Mesothelial cell of epicardium (in vitro differentiated cells): Measurements from ENCODE around the gene NDUFB2. TPM values are rescaled to one million over a fixed set of nuclear protein-coding genes. Genes with fewer than 3 reads are reported as not detected.
"Not testable (repeated sequence)": the region's sequence is repeated elsewhere in the genome, so short reads cannot be mapped to it uniquely, and the experiment has no call there.

Source experiments
- DNase-seq, 2 experiments: peaks; one replicate each; pipeline ENCODE4 v3.0.0; 2021; ENCODE audit warnings: low spot score in 2 of 2; ENCODE audit not compliant: unreplicated experiment in 2 of 2
- H3K27ac Mint-ChIP-seq: 2 replicates; pipeline ENCODE4 v1.8.0; 2021; ENCODE audit warnings: mixed read lengths
- H3K27me3 Mint-ChIP-seq: 2 replicates; pipeline ENCODE4 v1.8.0; 2021; ENCODE audit warnings: low read depth, mixed read lengths
- H3K36me3 Mint-ChIP-seq: 2 replicates; pipeline ENCODE4 v1.8.0; 2021; ENCODE audit warnings: mixed read lengths
- H3K4me1 Mint-ChIP-seq: 2 replicates; pipeline ENCODE4 v1.8.0; 2021; ENCODE audit warnings: mixed read lengths
- H3K4me3 Mint-ChIP-seq: 2 replicates; pipeline ENCODE4 v1.8.0; 2021; ENCODE audit warnings: mild to moderate bottlenecking, moderate library complexity, mixed read lengths
- H3K9me3 Mint-ChIP-seq: 2 replicates; pipeline ENCODE4 v1.8.0; 2021; ENCODE audit warnings: mixed read lengths
- total RNA-seq: library from RNA; stranded (reverse); gene quantifications from 3 replicates; pipeline ENCODE4 v1.2.1, GENCODE V29; 2021
- TF ChIP-seq, protein P1 (sequence below): fragments of 200-600 bp; sonication (generic); IDR thresholded peaks from one replicate; pipeline ENCODE4 v1.5.0; 2021; ENCODE audit warnings: antibody characterized with exemption; ENCODE audit not compliant: unreplicated experiment

NDUFB2 gene
- total RNA-seq, 1 donor from 2014 or later: 115 TPM

DNA sequence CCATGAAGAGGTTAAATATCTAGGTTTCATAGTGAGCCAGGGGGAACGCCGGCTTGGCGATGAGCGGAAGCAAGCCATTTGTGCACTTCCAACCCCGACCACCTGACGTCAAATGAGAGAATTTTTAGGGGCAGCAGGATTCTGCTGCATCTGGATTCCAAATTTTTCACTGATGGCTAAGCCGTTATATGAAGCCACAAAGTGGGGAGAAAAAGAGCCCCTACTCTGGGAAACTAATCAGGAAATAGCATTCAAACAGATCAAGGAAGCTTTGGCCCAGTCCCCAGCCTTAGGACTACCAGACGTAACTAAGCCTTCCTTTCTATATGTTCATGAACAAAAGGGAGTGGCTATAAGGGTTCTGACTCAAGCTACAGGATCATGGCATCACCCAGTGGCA lies 36.7 kb upstream of the NDUFB2 start:
- Mint-ChIP-seq H3K4me3 (no peak overlapping the region), H3K9me3 (no peaks in the 10 kb centered on the region), H3K27ac (no peak overlapping the region), H3K27me3 (peaks cover 7% of the 10 kb centered on the region), H3K36me3 (peaks cover 2% of the 10 kb centered on the region), H3K4me1 (peaks cover 19% of the 10 kb centered on the region)
- TF ChIP-seq, protein P1, sequence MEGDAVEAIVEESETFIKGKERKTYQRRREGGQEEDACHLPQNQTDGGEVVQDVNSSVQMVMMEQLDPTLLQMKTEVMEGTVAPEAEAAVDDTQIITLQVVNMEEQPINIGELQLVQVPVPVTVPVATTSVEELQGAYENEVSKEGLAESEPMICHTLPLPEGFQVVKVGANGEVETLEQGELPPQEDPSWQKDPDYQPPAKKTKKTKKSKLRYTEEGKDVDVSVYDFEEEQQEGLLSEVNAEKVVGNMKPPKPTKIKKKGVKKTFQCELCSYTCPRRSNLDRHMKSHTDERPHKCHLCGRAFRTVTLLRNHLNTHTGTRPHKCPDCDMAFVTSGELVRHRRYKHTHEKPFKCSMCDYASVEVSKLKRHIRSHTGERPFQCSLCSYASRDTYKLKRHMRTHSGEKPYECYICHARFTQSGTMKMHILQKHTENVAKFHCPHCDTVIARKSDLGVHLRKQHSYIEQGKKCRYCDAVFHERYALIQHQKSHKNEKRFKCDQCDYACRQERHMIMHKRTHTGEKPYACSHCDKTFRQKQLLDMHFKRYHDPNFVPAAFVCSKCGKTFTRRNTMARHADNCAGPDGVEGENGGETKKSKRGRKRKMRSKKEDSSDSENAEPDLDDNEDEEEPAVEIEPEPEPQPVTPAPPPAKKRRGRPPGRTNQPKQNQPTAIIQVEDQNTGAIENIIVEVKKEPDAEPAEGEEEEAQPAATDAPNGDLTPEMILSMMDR: no peak
- no peak for DNase-seq

DNA sequence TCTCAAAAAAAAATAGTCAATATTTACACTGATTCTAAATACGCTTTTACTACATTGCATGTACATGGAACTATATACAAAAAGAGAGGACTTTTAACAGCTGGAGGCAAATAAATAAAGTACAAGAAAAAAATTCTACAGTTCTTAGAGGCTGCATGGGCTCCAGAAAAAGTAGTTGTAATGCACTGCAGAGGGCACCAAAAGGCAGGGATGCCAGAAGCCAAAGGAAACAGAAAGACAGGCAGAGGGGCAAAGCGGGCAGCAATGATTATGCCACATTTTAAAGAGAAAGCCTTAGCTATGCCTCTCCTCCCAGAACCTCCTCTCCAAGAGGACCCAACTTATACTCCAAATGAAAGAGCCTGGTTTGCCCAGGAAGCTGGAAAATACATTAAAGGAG lies 35.4 kb upstream of the NDUFB2 start:
- H3K27me3 Mint-ChIP-seq: peaks cover 12% of the 10 kb centered on the region
- DNase-seq: no peak
- H3K9me3 Mint-ChIP-seq: no peaks in the 10 kb centered on the region
- no peak overlapping the region for H3K27ac Mint-ChIP-seq
- TF ChIP-seq, protein P1: no peak
- H3K4me1 Mint-ChIP-seq: peaks cover 14% of the 10 kb centered on the region
- H3K4me3 Mint-ChIP-seq: no peak overlapping the region
- H3K36me3 Mint-ChIP-seq: peaks cover 2% of the 10 kb centered on the region

DNA sequence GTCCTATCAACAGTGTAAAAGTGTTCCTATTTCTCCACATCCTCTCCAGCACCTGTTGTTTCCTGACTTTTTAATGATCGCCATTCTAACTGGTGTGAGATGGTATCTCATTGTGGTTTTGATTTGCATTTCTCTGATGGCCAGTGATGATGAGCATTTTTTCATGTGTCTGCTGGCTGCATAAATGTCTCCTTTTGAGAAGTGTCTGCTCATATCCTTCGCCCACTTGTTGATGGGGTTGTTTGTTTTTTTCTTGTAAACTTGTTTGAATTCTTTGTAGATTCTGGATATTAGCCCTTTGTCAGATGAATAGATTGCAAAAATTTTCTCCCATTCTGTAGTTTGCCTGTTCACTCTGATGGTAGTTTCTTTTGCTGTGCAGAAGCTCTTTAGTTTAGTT lies 33.6 kb upstream of the NDUFB2 start:
- not testable (repeated sequence) for H3K36me3 Mint-ChIP-seq, DNase-seq, H3K4me1 Mint-ChIP-seq, H3K4me3 Mint-ChIP-seq, H3K27ac Mint-ChIP-seq, H3K9me3 Mint-ChIP-seq
- H3K27me3 Mint-ChIP-seq: peaks cover 12% of the 10 kb centered on the region

DNA sequence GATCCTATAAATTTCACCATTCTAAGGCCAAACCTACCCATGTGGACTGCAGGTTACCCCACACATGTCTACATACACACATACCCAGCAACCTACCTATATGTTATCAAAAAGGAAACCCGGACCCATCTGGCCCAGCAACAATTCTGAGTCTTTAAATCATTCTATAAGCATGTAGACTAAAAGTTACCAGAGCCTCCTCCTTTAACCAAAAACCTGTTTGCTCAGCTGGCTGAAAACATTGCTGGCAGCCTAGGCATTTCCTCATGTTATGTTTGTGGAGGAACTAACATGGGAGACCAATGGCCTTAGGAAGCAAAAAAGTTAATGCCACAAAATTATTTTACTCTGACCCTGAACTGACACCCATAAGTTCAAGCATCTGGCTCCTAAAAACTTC lies 29.0 kb upstream of the NDUFB2 start:
- peaks cover 32% of the 10 kb centered on the region for H3K4me1 Mint-ChIP-seq
- no peak overlapping the region for H3K4me3 Mint-ChIP-seq
- no peak for DNase-seq
- H3K27ac Mint-ChIP-seq: peak overlapping the region; percentile 39
- TF ChIP-seq, protein P1: no peak
- peaks cover 12% of the 10 kb centered on the region for H3K27me3 Mint-ChIP-seq
- peaks cover 2% of the 10 kb centered on the region for H3K36me3 Mint-ChIP-seq
- no peaks in the 10 kb centered on the region for H3K9me3 Mint-ChIP-seq

DNA sequence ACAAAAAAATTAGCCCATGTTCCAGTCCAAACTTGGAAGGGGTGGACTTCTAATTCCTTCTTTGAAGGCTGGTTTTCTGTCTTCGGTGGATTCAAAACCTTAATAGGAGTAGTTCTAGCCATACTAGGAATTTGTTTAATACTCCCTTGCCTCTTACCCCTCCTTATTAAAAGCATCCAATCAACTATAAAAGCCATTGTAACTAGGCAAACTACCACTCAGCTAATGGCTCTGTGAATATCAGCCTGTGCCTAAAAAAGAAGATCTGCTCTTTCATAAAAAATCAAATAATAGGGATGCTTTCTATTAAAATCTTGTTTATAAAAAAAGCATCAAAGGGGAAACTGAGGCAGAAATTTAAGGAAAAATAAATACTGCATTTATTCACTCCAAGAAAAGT lies 27.9 kb upstream of the NDUFB2 start:
- Mint-ChIP-seq H3K4me3 (no peak overlapping the region), H3K4me1 (peaks cover 34% of the 10 kb centered on the region), H3K36me3 (peaks cover 2% of the 10 kb centered on the region), H3K27me3 (peaks cover 10% of the 10 kb centered on the region), H3K27ac (no peak overlapping the region), H3K9me3 (no peaks in the 10 kb centered on the region)
- no peak for DNase-seq
- TF ChIP-seq, protein P1: no peak

DNA sequence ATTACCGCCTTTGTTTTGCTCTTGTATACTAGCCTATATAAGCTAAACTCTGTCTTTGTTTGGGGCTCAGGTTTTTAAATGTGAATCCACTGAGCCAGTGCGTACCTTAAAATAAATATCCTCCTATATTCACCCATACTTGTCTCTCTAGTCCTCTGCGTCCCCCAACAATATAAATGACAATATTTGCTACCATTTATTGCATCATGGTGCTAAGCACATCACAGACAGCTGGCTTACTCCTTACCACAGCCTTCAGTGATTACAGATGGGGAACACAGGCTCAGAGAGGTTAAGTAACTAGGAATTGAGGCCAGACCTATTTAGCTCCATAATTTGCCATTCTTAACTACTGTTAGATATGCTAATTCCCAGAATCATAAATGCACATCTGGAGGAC lies 27.2 kb upstream of the NDUFB2 start:
- H3K27me3 Mint-ChIP-seq: peaks cover 7% of the 10 kb centered on the region
- H3K4me1 Mint-ChIP-seq: peaks cover 41% of the 10 kb centered on the region
- DNase-seq: no peak
- no peak overlapping the region for H3K4me3 Mint-ChIP-seq
- H3K36me3 Mint-ChIP-seq: no peaks in the 10 kb centered on the region
- TF ChIP-seq, protein P1: no peak
- H3K9me3 Mint-ChIP-seq: no peaks in the 10 kb centered on the region
- H3K27ac Mint-ChIP-seq: no peak overlapping the region

DNA sequence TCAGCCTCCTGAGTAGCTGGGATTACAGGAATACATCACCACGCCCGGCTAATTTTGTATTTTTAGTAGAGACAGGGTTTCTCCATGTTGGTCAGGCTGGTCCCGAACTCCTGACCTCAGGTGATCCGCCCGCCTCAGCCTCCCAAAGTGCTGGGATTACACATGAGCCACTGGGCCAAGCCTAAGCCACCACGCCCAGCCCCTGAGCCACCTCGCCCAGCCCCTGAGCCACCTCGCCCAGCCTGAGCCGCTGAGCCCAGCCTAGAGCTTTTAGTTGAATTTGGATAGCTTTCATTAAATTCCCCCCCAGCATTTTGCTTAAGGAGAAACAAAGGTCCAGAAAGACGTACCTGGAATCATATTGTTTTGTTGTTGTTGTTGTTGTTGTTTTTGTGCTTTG lies 26.6 kb upstream of the NDUFB2 start:
- H3K9me3 Mint-ChIP-seq, H3K27ac Mint-ChIP-seq, H3K27me3 Mint-ChIP-seq, DNase-seq, H3K4me3 Mint-ChIP-seq, H3K36me3 Mint-ChIP-seq: not testable (repeated sequence)
- peaks cover 46% of the 10 kb centered on the region for H3K4me1 Mint-ChIP-seq
